Peyer's patch (tissue), 4 donors: ENCODE measurements around the gene RANGAP1.

Source experiments
- POLR2A ChIP-seq, 2 donors: fragments of 450-650 bp; IDR thresholded peaks; one replicate each; pipeline ENCODE4 v1.5.1; 2017; ENCODE audit warnings: antibody characterized with exemption in 2 of 2, mild to moderate bottlenecking in 2 of 2, moderate library complexity in 2 of 2
- TF ChIP-seq, protein P1 (sequence below), 6 experiments: fragments of 450-650 bp in 4 of 6; fragments of 200-600 bp in 2 of 6; sonication (generic) in 1 of 6; IDR thresholded peaks; one replicate each; pipeline ENCODE4 v1.5.1; 2017 to 2019; ENCODE audit warnings: antibody characterized with exemption in 6 of 6, mild to moderate bottlenecking in 3 of 6, moderate library complexity in 1 of 6

DNA sequence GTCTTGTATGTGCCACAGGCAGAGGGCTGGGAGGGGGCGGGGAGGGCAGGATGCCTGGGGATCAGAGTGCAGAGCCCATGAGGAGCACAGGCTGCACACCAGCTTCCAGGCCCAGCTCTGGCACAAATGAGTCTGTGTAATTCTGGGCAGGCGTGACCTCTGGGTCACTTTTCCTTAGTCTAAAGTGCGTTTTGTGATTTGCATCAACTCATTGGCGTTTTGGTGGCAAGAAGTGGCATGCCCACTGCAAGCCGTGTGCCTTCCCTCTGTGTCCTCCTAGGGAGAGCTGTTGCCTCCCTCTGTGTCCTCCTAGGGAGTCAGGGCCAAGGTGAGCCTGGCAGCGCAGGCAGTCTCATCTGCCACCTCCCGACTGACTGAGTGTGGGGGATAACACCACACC lies 62.5 kb downstream of the RANGAP1 start:
- TF ChIP-seq, protein P1, sequence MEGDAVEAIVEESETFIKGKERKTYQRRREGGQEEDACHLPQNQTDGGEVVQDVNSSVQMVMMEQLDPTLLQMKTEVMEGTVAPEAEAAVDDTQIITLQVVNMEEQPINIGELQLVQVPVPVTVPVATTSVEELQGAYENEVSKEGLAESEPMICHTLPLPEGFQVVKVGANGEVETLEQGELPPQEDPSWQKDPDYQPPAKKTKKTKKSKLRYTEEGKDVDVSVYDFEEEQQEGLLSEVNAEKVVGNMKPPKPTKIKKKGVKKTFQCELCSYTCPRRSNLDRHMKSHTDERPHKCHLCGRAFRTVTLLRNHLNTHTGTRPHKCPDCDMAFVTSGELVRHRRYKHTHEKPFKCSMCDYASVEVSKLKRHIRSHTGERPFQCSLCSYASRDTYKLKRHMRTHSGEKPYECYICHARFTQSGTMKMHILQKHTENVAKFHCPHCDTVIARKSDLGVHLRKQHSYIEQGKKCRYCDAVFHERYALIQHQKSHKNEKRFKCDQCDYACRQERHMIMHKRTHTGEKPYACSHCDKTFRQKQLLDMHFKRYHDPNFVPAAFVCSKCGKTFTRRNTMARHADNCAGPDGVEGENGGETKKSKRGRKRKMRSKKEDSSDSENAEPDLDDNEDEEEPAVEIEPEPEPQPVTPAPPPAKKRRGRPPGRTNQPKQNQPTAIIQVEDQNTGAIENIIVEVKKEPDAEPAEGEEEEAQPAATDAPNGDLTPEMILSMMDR (IDR thresholded peaks at IDR 0.05), result no peak
- TF ChIP-seq POLR2A (IDR thresholded peaks at IDR 0.05), result no peak
